ENCODE measurements around the gene ADGRL2. TPM values are rescaled to one million over a fixed set of nuclear protein-coding genes. Genes with fewer than 3 reads are reported as not detected.

ADGRL2 gene
- total RNA-seq, 1 donor from 2014 or later = 126 TPM

GRCh38 chr1:81838600-81839218 is 38.0 kb downstream of the ADGRL2 start:
- no peak overlapping the region for H3K4me3 Mint-ChIP-seq (ENCODE audit: unreplicated experiment)
- H3K4me2 ChIP-seq (ENCODE audit: low read length) = no peak overlapping the region
- no peak overlapping the region for H3K4me3 ChIP-seq (ENCODE audit: insufficient read depth, low read depth, low read length)
- no peak overlapping the region for H2AFZ ChIP-seq (ENCODE audit: low read depth, low read length)
- no peak overlapping the region for H3K27ac Mint-ChIP-seq (ENCODE audit: unreplicated experiment)
- peaks cover 13% of the 10 kb centered on the region for H3K4me1 ChIP-seq (ENCODE audit: insufficient read depth, low read length)
- peak; percentile 37 for FAIRE-seq
- H3K36me3 Mint-ChIP-seq (ENCODE audit: low read depth, unreplicated experiment) = peaks cover 3% of the 10 kb centered on the region
- no peaks in the 10 kb centered on the region for H3K79me2 ChIP-seq (ENCODE audit: insufficient read depth, low read length)
- DNase-seq (ENCODE audit: low read depth) = no peak
- H3K9me3 ChIP-seq (ENCODE audit: insufficient read depth, low read depth, low read length) = no peaks in the 10 kb centered on the region
- no peaks in the 10 kb centered on the region for H3K9me3 Mint-ChIP-seq (ENCODE audit: unreplicated experiment)
- peaks cover 6% of the 10 kb centered on the region for H4K20me1 ChIP-seq (ENCODE audit: insufficient read depth, low read length)
- H3K9ac ChIP-seq (ENCODE audit: low read length) = no peak overlapping the region
- no peaks in the 10 kb centered on the region for H3K36me3 ChIP-seq (ENCODE audit: insufficient read depth, low read length)
- H3K4me1 Mint-ChIP-seq (ENCODE audit: low read depth, unreplicated experiment) = peaks cover 30% of the 10 kb centered on the region
- H3K27me3 ChIP-seq (ENCODE audit: insufficient read depth, low read length) = no peaks in the 10 kb centered on the region
- H3K27ac ChIP-seq (ENCODE audit: low read depth, low read length) = no peak overlapping the region
- H3K27me3 Mint-ChIP-seq (ENCODE audit: low read depth, unreplicated experiment) = no peaks in the 10 kb centered on the region
- TF ChIP-seq EZH2 (IDR thresholded peaks at IDR 0.05; ENCODE audit: insufficient read depth, low read length) = no peak
- TF ChIP-seq CTCF (IDR thresholded peaks at IDR 0.05; ENCODE audit: insufficient read depth, low read depth, low read length) = no peak

- no peaks in the 10 kb centered on the region for H3K79me2 ChIP-seq (ENCODE audit: insufficient read depth, low read length)
- DNase-seq (ENCODE audit: low read depth) = no peak
- H3K36me3 Mint-ChIP-seq (ENCODE audit: low read depth, unreplicated experiment) = peaks cover 3% of the 10 kb centered on the region
Observed at GRCh38 chr1:81840805-81841204, 40.1 kb downstream of the ADGRL2 start.

More at GRCh38 chr1:81840805-81841204, 40.1 kb downstream of the ADGRL2 start:
- no peak for FAIRE-seq
- no peak overlapping the region for H3K9ac ChIP-seq (ENCODE audit: low read length)
- H3K27ac ChIP-seq (ENCODE audit: low read depth, low read length) = no peak overlapping the region
- H3K27me3 ChIP-seq (ENCODE audit: insufficient read depth, low read length) = no peaks in the 10 kb centered on the region
- H3K4me2 ChIP-seq (ENCODE audit: low read length) = no peak overlapping the region
- no peaks in the 10 kb centered on the region for H3K4me1 ChIP-seq (ENCODE audit: insufficient read depth, low read length)
- H3K27me3 Mint-ChIP-seq (ENCODE audit: low read depth, unreplicated experiment) = no peaks in the 10 kb centered on the region
- H3K36me3 ChIP-seq (ENCODE audit: insufficient read depth, low read length) = no peaks in the 10 kb centered on the region
- no peak overlapping the region for H3K27ac Mint-ChIP-seq (ENCODE audit: unreplicated experiment)
- no peaks in the 10 kb centered on the region for H3K9me3 ChIP-seq (ENCODE audit: insufficient read depth, low read depth, low read length)
- no peak overlapping the region for H3K4me3 Mint-ChIP-seq (ENCODE audit: unreplicated experiment)
- H3K9me3 Mint-ChIP-seq (ENCODE audit: unreplicated experiment) = no peaks in the 10 kb centered on the region
- H3K4me3 ChIP-seq (ENCODE audit: insufficient read depth, low read depth, low read length) = no peak overlapping the region
- no peak overlapping the region for H2AFZ ChIP-seq (ENCODE audit: low read depth, low read length)
- H3K4me1 Mint-ChIP-seq (ENCODE audit: low read depth, unreplicated experiment) = peaks cover 11% of the 10 kb centered on the region
- peaks cover 5% of the 10 kb centered on the region for H4K20me1 ChIP-seq (ENCODE audit: insufficient read depth, low read length)
- TF ChIP-seq EZH2 (IDR thresholded peaks at IDR 0.05; ENCODE audit: insufficient read depth, low read length) = no peak
- no peak for TF ChIP-seq CTCF (IDR thresholded peaks at IDR 0.05; ENCODE audit: insufficient read depth, low read depth, low read length)

All from astrocyte (in vitro differentiated cells and primary cell).